HS-5 (cell line): ENCODE measurements around the gene GNA14.
"Not testable (repeated sequence)": the region's sequence is repeated elsewhere in the genome, so short reads cannot be mapped to it uniquely, and the experiment has no call there.

ENCODE experiments used
- DNase-seq: peaks from one replicate; pipeline ENCODE4 v3.0.0-alpha.2; 2012; ENCODE audit warnings: low read depth

The GNA14 gene

DNA sequence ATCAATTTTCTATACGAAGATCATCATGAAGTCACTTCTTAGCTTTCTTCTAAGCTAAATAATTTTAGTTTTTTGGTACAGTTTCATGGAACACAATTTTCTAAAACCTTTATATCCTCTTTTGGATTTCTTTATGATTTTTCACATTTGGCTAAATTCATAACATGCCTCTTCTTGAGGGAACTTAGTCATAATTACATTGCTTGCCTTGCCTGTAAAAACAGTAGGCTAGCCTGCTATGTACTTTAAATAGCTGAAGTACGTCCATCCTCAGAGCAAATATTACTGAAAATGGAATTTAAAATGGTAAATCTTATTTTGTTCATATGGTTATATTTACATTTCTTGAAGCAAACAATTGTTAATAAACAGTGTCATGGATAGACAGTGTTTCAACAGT, 245.8 kb downstream of the GNA14 start:
- DNase-seq, result no peak

DNA sequence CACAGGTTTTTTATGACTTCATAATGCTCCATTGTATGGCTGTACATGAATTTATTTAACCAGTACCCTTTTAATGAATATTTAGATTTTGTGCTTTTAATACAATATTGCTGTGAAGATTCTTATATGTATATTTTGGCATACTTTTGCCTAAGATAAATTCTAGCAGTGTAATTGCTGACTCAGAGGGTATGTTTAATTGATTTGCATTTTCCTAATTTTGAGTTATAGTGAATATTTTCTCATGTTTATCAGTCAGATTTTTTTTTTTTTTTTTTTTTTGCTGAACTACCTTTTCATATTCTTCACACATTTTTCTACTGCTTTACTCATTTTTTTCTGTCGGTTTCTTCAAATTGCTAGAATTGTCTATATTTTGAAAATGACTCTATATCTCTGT, 248.2 kb downstream of the GNA14 start:
- DNase-seq, result no peak

DNA sequence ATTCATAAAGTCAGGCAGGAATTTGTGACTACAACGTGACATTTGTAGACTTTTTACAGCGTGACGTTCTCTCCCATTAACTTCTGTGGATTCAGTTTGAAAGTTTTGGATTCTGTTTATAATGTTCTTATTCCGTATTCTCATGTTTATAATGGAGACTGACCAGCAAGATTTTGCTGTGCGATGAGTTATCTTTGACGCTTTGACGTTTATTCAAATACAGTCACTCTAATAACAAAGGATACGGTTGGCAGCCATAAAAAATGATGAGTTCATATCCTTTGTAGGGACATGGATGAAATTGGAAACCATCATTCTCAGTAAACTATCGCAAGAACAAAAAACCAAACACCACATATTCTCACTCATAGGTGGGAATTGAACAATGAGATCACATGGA, 249.5 kb downstream of the GNA14 start:
- not testable (repeated sequence) for DNase-seq

DNA sequence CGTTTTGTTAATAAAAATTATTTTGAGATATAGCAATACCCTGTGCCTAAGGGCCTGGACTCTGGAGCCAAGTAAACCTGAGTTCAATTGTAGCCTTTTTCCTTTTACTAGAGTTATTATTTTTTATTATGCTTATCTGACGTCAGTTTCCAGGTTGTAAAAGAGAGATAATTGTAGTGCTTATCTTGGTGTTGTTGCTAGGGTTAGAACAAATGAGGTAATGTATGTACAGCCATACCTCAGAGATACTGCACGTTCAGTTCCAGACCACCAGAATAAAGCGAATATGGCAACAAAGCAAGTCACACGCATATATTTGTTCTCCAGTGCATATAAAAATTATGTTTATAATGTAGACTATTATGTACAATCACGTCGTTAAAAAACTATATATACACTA, 255.8 kb downstream of the GNA14 start:
- DNase-seq, result no peak

DNA sequence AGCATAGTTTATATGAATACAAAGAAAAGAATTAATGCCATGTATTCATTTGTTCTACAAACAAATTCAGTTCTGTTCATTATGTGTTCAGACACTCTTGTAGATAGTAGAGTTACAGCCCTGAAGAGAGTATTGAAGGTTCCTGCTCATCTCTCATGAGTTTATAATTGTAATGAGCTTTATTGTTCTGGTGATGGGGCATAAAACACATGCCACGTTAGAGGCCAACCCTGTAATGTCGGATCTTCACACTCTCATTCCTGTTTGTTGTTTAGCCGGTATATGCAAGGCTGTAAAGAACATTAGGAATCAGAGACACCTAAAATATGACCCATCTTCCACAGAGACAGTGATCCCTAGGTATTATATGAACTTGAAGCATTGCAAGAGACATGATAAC, 256.3 kb downstream of the GNA14 start:
- DNase-seq, result no peak

- no peak for DNase-seq
These were observed 261.9 kb downstream of the GNA14 start for GRCh38 chr9:77386187-77386586.

DNA sequence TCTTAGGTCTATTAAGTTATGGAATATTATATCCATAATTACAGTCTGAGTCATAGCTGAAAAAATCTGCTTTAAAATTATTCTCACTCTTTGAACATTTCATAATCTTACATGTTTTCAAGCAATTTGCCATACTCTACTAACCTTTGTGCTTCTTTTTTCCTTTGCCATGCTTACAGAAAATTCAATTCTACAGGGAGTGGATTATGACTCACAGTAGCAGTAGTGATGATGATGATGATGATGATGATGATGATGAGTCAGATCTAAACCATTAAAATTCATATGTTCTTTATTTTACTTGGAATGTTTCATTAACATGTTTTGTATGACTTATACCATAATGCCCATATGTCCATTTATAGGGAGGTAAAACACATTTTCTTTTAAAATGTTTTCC, 263.7 kb downstream of the GNA14 start:
- peak; percentile 83 for DNase-seq

DNA sequence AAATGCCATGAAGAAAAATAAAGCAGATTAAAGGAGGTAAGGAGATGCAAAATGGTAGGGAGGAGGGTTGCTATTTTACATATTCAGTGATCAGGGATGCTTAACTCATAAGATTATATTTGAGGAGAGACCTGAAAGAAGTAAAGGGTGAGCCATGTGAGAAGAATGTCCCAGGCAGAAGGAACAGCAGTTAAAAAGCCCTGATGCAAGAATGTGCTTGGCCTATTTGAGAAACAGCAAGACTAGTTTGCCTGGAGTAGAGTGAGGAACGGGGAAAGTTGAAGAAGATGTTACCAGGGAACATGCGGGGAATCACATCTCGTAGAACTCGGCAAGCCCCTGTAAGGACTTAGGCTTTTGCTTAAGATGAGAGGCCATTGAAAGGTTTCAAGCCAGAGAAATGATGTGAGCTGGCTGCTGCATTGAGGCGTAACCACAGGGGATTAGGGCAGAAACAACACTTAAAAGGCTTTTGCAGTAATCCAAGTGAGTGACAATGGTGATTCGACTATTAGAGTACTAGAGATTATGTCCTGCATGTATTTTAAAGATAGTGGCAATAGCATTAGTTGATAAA, 272.1 kb downstream of the GNA14 start:
- no peak for DNase-seq

DNA sequence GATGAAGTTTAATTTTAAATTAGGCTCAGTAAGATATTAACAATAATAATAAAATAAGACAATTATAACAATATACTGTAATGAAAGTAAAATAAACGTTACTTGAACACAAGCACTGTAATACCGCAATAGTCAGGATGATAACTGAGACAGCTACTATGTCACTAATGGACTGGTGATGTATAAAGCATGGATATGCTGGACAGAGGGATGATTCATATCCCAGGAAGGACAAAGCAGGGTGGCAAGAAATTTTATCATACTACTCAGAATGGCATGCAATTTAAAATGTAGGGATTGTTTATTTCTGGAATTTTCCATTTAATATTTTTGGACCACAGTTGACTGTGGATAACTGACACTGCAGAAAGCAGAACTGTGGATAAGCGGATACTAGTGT, 273.9 kb downstream of the GNA14 start:
- DNase-seq, result no peak
